LNCaP clone FGC (cell line): ENCODE measurements around the gene MMP17.
A peak's percentile ranks its signal among the peaks of the same experiment; 100 is the strongest.

Source experiments
- DNase-seq: peaks from one replicate; pipeline ENCODE4 v3.0.0-alpha.2; 2011; ENCODE audit warnings: low read depth
- H3K4me3 ChIP-seq: 2 replicates; pipeline ENCODE4 v1.5.1; 2011; ENCODE audit warnings: mild to moderate bottlenecking, low read depth, low read length, control low read depth
- TF ChIP-seq, protein P1 (sequence below): IDR thresholded peaks from 2 replicates; pipeline ENCODE4 v1.5.1; 2012; ENCODE audit warnings: mild to moderate bottlenecking; ENCODE audit not compliant: control insufficient read depth, insufficient read depth; ENCODE audit errors: extremely low read depth

Gene MMP17

GRCh38 chr12:131824450-131824849 is 3.7 kb upstream of the MMP17 start:
- TF ChIP-seq, protein P1, sequence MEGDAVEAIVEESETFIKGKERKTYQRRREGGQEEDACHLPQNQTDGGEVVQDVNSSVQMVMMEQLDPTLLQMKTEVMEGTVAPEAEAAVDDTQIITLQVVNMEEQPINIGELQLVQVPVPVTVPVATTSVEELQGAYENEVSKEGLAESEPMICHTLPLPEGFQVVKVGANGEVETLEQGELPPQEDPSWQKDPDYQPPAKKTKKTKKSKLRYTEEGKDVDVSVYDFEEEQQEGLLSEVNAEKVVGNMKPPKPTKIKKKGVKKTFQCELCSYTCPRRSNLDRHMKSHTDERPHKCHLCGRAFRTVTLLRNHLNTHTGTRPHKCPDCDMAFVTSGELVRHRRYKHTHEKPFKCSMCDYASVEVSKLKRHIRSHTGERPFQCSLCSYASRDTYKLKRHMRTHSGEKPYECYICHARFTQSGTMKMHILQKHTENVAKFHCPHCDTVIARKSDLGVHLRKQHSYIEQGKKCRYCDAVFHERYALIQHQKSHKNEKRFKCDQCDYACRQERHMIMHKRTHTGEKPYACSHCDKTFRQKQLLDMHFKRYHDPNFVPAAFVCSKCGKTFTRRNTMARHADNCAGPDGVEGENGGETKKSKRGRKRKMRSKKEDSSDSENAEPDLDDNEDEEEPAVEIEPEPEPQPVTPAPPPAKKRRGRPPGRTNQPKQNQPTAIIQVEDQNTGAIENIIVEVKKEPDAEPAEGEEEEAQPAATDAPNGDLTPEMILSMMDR: no peak
- no peak for DNase-seq
- no peak overlapping the region for H3K4me3 ChIP-seq

DNA sequence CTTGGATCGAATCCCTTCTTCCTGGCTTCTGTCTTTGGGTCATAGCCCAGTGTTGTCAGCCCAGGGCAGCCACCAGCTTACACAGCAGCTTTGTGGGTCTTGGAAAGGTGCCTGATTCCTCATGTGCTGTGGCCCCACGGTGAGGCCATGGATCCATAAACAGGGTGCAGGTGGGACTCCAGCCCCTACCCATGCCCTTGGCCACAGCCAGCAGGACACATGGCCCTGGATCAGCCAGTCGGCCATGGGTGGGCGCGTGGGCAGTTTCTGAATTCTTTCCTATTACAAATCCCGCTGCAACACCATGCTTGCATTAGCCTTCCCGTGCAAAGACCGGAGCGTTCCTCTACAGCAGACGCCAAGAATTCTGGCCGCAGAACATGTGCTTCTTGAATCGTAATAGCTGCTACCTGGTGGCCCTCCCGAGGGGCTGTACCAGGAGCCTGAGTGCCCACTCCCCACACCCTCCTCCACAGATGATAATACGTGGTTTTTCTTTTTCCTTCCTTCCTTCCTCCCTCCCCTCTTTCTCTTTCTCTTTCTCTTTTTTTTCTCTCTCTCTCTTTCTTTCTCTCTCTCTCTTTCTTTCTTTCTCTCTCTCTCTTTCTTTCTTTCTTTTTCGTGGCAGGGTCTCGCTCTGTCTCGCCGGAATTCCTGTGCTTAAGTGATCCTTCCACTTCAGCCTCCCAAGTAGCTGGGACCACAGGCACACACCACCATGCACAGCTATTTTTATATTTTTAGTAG is 2.9 kb upstream of the MMP17 start:
- DNase-seq: no peak
- TF ChIP-seq, protein P1: no peak
- H3K4me3 ChIP-seq: no peak overlapping the region

DNA sequence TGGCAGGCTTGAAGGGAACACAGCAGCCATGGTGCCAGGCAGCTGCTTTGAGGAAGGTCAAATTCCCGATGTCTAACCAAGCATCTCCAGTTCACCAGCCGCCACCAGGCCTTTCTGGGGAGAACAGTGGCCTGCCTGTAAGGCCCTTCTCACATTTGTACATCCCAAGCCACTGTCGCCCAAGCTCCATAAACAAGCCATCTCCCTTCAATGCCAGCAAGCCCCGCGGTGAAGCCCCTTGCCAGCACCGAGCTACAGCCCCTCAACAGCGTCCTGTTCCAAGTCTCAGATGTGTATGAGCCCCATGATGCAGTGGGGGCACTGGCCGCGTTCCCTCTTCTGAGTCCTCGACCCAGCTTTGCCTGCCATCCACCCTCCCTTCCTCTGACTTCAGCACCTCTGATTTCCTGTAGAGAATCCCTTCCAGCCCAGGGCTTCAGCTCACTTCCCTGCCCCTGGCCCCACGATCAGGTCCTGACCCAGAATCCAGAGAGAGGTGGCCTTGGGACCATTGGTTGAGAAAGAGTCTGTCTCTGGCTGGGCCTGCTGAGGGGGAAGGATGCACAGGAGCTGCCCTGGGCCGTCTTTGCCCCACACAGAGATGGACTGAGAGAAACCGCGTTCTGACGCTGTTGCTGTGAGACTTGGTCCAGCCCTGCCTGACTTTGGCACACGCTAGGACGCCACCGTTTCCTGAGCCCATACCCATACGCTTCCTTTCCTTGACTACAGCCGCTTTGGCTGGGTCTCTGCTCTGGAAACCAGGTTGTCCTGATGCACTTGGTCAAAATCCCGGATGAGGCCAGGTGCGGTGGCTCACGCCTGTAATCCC is 1.9 kb upstream of the MMP17 start:
- H3K4me3 ChIP-seq: no peak overlapping the region
- DNase-seq: no peak
- TF ChIP-seq, protein P1: no peak

DNA sequence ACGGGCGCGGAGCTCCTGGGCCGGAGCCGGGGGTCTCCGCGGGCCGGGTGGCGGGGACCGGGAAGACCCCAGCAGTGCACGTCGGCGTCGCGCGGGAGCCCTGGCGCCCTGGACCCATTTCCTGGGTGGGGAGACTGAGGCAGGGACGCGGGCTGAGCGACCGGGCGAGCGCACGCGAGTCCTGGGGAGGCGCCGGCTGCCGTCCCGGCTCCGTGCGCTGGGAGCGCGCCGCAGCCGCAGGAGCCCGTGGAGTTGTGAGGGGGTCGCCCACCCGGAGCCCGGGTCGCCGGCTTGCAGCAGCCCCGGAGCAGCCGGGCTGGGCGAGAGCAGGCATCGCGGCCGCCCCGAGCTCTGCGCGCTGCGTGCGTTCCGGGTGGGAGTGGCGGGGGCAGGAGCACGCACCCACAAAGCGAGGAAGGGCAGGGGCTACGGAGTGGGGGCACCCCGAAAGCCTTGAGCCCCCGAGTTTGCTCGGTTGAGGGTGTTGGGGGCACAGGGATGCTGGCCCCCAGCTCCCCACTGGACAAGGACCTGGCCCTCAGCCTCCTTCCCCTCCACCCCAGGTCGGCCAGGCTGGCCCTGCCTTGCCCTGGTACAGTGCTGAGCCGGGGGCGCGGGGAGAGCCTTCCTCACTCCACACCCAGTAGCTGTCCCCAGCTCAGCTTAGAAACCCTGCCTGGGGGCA is 620 bp downstream of the MMP17 start:
- peak overlapping the region; percentile 18; the same call in 1 of the 2 replicates for H3K4me3 ChIP-seq
- DNase-seq: no peak
- TF ChIP-seq, protein P1: no peak

DNA sequence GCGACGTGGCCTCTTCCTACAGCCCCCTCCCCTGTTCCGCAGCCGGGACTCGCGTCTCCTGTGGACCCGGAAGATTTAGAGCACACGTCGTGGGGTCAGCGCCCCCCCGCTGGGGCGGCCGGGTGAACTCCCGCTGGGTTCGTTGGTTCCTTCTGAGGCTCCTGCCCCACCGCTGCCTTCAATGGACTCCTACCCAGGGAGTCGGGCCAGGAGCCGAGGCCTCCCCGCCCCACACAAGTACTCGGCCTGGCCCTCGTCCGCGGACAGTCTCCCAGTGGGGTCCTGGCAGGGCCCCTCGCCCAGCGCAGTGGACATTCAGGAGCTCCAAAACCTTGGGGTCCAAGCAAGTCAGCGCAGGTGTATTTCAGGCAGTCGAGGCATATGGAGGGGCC is 1.2 kb downstream of the MMP17 start:
- H3K4me3 ChIP-seq: no peak overlapping the region
- no peak for DNase-seq
- TF ChIP-seq, protein P1: no peak

- H3K4me3 ChIP-seq: no peak overlapping the region
- TF ChIP-seq, protein P1: no peak
- DNase-seq: no peak
These were observed 1.7 kb downstream of the MMP17 start for GRCh38 chr12:131829791-131830334.
